ENCODE results near the gene RPS15. TPM values are rescaled to one million over a fixed set of nuclear protein-coding genes. Genes with fewer than 3 reads are reported as not detected.
A peak's percentile ranks its signal among the peaks of the same experiment; 100 is the strongest.

Gene RPS15
- total and polyA plus RNA-seq, 2 of the 13 experiments (the other 11 are each of a cell fraction or from before 2014, with no cell fraction given) = 695 to 1,411 TPM

GRCh38 chr19:1395194-1396018, 42.8 kb upstream of the RPS15 start (continued):
- TF ChIP-seq ZSCAN29 (CRISPR knock-in tag; conservative IDR thresholded peaks at IDR 0.05) (no peak), SMARCC2 (IDR thresholded peaks at IDR 0.05) (no peak), ZBTB49 (CRISPR knock-in tag; IDR thresholded peaks at IDR 0.05; ENCODE audit: borderline replicate concordance) (no peak), LCORL (IDR thresholded peaks at IDR 0.05) (no peak), LCORL (CRISPR knock-in tag; IDR thresholded peaks at IDR 0.05) (0 out of 2 replicates have a peak, but pooled peaks have one; percentile 2), ZC3H13 (CRISPR knock-in tag; IDR thresholded peaks at IDR 0.05) (0 out of 2 replicates have a peak, but pooled peaks have one; percentile 78), JUN (CRISPR knock-in tag; IDR thresholded peaks at IDR 0.05) (no peak), ZNF501 (CRISPR knock-in tag; IDR thresholded peaks at IDR 0.05) (no peak), BCL3 (CRISPR knock-in tag; IDR thresholded peaks at IDR 0.05) (no peak), CSRNP1 (CRISPR knock-in tag; IDR thresholded peaks at IDR 0.05) (peak; percentile 75; the same call in 1 of the 2 replicates), ZBTB42 (CRISPR knock-in tag; IDR thresholded peaks at IDR 0.05) (no peak), ZNF547 (CRISPR knock-in tag; IDR thresholded peaks at IDR 0.05) (no peak; the same call in 1 of the 2 replicates), PAX8 (CRISPR knock-in tag; IDR thresholded peaks at IDR 0.05; ENCODE audit: borderline replicate concordance) (no peak), ZNF678 (CRISPR knock-in tag; IDR thresholded peaks at IDR 0.05) (0 out of 2 replicates have a peak, but pooled peaks have one; percentile 18), ZNF441 (CRISPR knock-in tag; IDR thresholded peaks at IDR 0.05; ENCODE audit: borderline replicate concordance) (no peak), PAF1 (CRISPR knock-in tag; IDR thresholded peaks at IDR 0.05) (peak; percentile 85; the same call in 1 of the 2 replicates), HMGXB4 (CRISPR knock-in tag; IDR thresholded peaks at IDR 0.05; ENCODE audit: borderline replicate concordance in 1 of 2, low read depth in 1 of 2) (no peak), ZBTB33 (CRISPR knock-in tag; IDR thresholded peaks at IDR 0.05) (peak; percentile 2; the same call in 1 of the 2 replicates), MAX (IDR thresholded peaks at IDR 0.05) (no peak; the same call in 1 of the 2 replicates)
